ENCODE data around the gene CRHR1.

Gene CRHR1

GRCh38 chr17:45863857-45864654, 79.9 kb downstream of the CRHR1 start:
- no peak for FAIRE-seq
- DNase-seq (ENCODE audit: insufficient read length) = no peak
- TF ChIP-seq POLR2A (IDR thresholded peaks at IDR 0.05; ENCODE audit: low read depth, low read length) (no peak), TAF1 (IDR thresholded peaks at IDR 0.05; ENCODE audit: borderline replicate concordance, low read depth, low read length) (no peak), POLR2AphosphoS5 (IDR thresholded peaks at IDR 0.05; ENCODE audit: low read depth, low read length) (no peak)

GRCh38 chr17:45867171-45867570, 83.1 kb downstream of the CRHR1 start:
- DNase-seq (ENCODE audit: insufficient read length) = no peak
- TF ChIP-seq POLR2AphosphoS5 (IDR thresholded peaks at IDR 0.05; ENCODE audit: low read depth, low read length) (no peak), POLR2A (IDR thresholded peaks at IDR 0.05; ENCODE audit: low read depth, low read length) (no peak), TAF1 (IDR thresholded peaks at IDR 0.05; ENCODE audit: borderline replicate concordance, low read depth, low read length) (no peak)
- no peak for FAIRE-seq

- FAIRE-seq (no peak), DNase-seq (ENCODE audit: insufficient read length) (no peak)
- TF ChIP-seq POLR2A (IDR thresholded peaks at IDR 0.05; ENCODE audit: low read depth, low read length) (no peak), TAF1 (IDR thresholded peaks at IDR 0.05; ENCODE audit: borderline replicate concordance, low read depth, low read length) (no peak)
These were observed 83.6 kb downstream of the CRHR1 start for GRCh38 chr17:45867702-45868101.

- no peak for DNase-seq (ENCODE audit: insufficient read length)
- FAIRE-seq = no peak
These were observed 84.2 kb downstream of the CRHR1 start for GRCh38 chr17:45868276-45868675.

GRCh38 chr17:45869676-45870341, 85.7 kb downstream of the CRHR1 start:
- DNase-seq (ENCODE audit: insufficient read length) (no peak), FAIRE-seq (no peak)
- TF ChIP-seq POLR2AphosphoS5 (IDR thresholded peaks at IDR 0.05; ENCODE audit: low read depth, low read length) (no peak), TAF1 (IDR thresholded peaks at IDR 0.05; ENCODE audit: borderline replicate concordance, low read depth, low read length) (no peak), POLR2A (IDR thresholded peaks at IDR 0.05; ENCODE audit: low read depth, low read length) (no peak)

More at GRCh38 chr17:45868276-45868675, 84.2 kb downstream of the CRHR1 start:
- TF ChIP-seq POLR2AphosphoS5 (IDR thresholded peaks at IDR 0.05; ENCODE audit: low read depth, low read length) (no peak), TAF1 (IDR thresholded peaks at IDR 0.05; ENCODE audit: borderline replicate concordance, low read depth, low read length) (no peak), POLR2A (IDR thresholded peaks at IDR 0.05; ENCODE audit: low read depth, low read length) (no peak)

- FAIRE-seq = no peak
- TF ChIP-seq POLR2A (IDR thresholded peaks at IDR 0.05; ENCODE audit: low read depth, low read length) (no peak), TAF1 (IDR thresholded peaks at IDR 0.05; ENCODE audit: borderline replicate concordance, low read depth, low read length) (no peak), POLR2AphosphoS5 (IDR thresholded peaks at IDR 0.05; ENCODE audit: low read depth, low read length) (no peak)
These were observed 86.3 kb downstream of the CRHR1 start for GRCh38 chr17:45870342-45870974.

GRCh38 chr17:45871718-45872117, 87.6 kb downstream of the CRHR1 start:
- FAIRE-seq = no peak
- DNase-seq (ENCODE audit: insufficient read length) = no peak
- TF ChIP-seq TAF1 (IDR thresholded peaks at IDR 0.05; ENCODE audit: borderline replicate concordance, low read depth, low read length) = no peak
- TF ChIP-seq POLR2A (IDR thresholded peaks at IDR 0.05; ENCODE audit: low read depth, low read length) = no peak
- no peak for TF ChIP-seq POLR2AphosphoS5 (IDR thresholded peaks at IDR 0.05; ENCODE audit: low read depth, low read length)

More at GRCh38 chr17:45870342-45870974, 86.3 kb downstream of the CRHR1 start:
- no peak for DNase-seq (ENCODE audit: insufficient read length)

GRCh38 chr17:45873728-45874127, 89.6 kb downstream of the CRHR1 start:
- no peak for FAIRE-seq
- DNase-seq (ENCODE audit: insufficient read length) = no peak
- TF ChIP-seq TAF1 (IDR thresholded peaks at IDR 0.05; ENCODE audit: borderline replicate concordance, low read depth, low read length) (no peak), POLR2AphosphoS5 (IDR thresholded peaks at IDR 0.05; ENCODE audit: low read depth, low read length) (no peak), POLR2A (IDR thresholded peaks at IDR 0.05; ENCODE audit: low read depth, low read length) (no peak)

GRCh38 chr17:45874151-45874550, 90.0 kb downstream of the CRHR1 start:
- no peak for TF ChIP-seq POLR2A (IDR thresholded peaks at IDR 0.05; ENCODE audit: low read depth, low read length)
- TF ChIP-seq TAF1 (IDR thresholded peaks at IDR 0.05; ENCODE audit: borderline replicate concordance, low read depth, low read length) = no peak
- DNase-seq (ENCODE audit: insufficient read length) = no peak
- FAIRE-seq = no peak

GRCh38 chr17:45876539-45876938, 92.4 kb downstream of the CRHR1 start:
- TF ChIP-seq POLR2A (IDR thresholded peaks at IDR 0.05; ENCODE audit: low read depth, low read length) (no peak), TAF1 (IDR thresholded peaks at IDR 0.05; ENCODE audit: borderline replicate concordance, low read depth, low read length) (no peak), POLR2AphosphoS5 (IDR thresholded peaks at IDR 0.05; ENCODE audit: low read depth, low read length) (no peak)
- FAIRE-seq = no peak
- DNase-seq (ENCODE audit: insufficient read length) = no peak

- TF ChIP-seq POLR2A (IDR thresholded peaks at IDR 0.05; ENCODE audit: low read depth, low read length) = no peak
- DNase-seq (ENCODE audit: insufficient read length) = no peak
- FAIRE-seq = no peak
These were observed 93.3 kb downstream of the CRHR1 start for GRCh38 chr17:45877467-45877866.

GRCh38 chr17:45883063-45883462, 98.9 kb downstream of the CRHR1 start:
- TF ChIP-seq POLR2AphosphoS5 (IDR thresholded peaks at IDR 0.05; ENCODE audit: low read depth, low read length) (no peak), POLR2A (IDR thresholded peaks at IDR 0.05; ENCODE audit: low read depth, low read length) (no peak), TAF1 (IDR thresholded peaks at IDR 0.05; ENCODE audit: borderline replicate concordance, low read depth, low read length) (no peak)
- FAIRE-seq (no peak), DNase-seq (ENCODE audit: insufficient read length) (no peak)

Data from GM12892 (cell line).